Esophagus (tissue), 2 donors: ENCODE results near the gene CACNA2D1. TPM values are rescaled to one million over a fixed set of nuclear protein-coding genes. Genes with fewer than 3 reads are reported as not detected.

ENCODE experiments used
- H3K27ac ChIP-seq, 2 donors: one replicate each; pipeline ENCODE4 v1.5.1; 2013; ENCODE audit warnings: low read depth in 2 of 2, mild to moderate bottlenecking in 2 of 2, inconsistent platforms in 1 of 2, low read length in 1 of 2, moderate library complexity in 1 of 2
- H3K27me3 ChIP-seq, 2 donors: one replicate each; pipeline ENCODE4 v1.6.1; 2013; ENCODE audit warnings: low read length in 2 of 2, control low read depth in 1 of 2, mild to moderate bottlenecking in 1 of 2; ENCODE audit not compliant: insufficient read depth in 2 of 2, control insufficient read depth in 1 of 2
- H3K36me3 ChIP-seq, 2 donors: one replicate each; pipeline ENCODE4 v1.6.1; 2013; ENCODE audit warnings: low read length in 1 of 2; ENCODE audit not compliant: control insufficient read depth in 2 of 2, insufficient read depth in 2 of 2
- H3K4me1 ChIP-seq, 2 donors: one replicate each; pipeline ENCODE4 v1.6.1; 2013; ENCODE audit warnings: low read length in 1 of 2; ENCODE audit not compliant: control insufficient read depth in 2 of 2, insufficient read depth in 2 of 2
- H3K4me3 ChIP-seq, 2 donors: one replicate each; pipeline ENCODE4 v1.5.1; 2013; ENCODE audit warnings: low read length in 2 of 2, mild to moderate bottlenecking in 2 of 2, low read depth in 1 of 2, moderate library complexity in 1 of 2
- H3K9me3 ChIP-seq, 2 donors: one replicate each; pipeline ENCODE4 v1.6.1; 2013; ENCODE audit warnings: mild to moderate bottlenecking in 2 of 2, low read depth in 1 of 2, low read length in 1 of 2, moderate library complexity in 1 of 2; ENCODE audit not compliant: control insufficient read depth in 2 of 2, insufficient read depth in 1 of 2
- WGBS, 2 donors: extraction: QIAGEN DNeasy Blood & Tissue Kit; methylation state at CpG; one replicate each; pipeline ENCODE4 v1.1.7; 2013; 5-methylcytosine and 5-hydroxymethylcytosine counted together
- polyA plus RNA-seq, 2 donors: library from polyadenylated mRNA; stranded (reverse); fragments of 200-250 nt; gene quantifications; one replicate each; pipeline ENCODE4 v1.2.3, GENCODE V29; 2013
- donor health status: healthy with polysubstance abuse.
- donor health status: Bipolar disorder and iron deficiency.

The CACNA2D1 gene
- polyA plus RNA-seq, 2 donors: 0.90 to 1.3 TPM

DNA sequence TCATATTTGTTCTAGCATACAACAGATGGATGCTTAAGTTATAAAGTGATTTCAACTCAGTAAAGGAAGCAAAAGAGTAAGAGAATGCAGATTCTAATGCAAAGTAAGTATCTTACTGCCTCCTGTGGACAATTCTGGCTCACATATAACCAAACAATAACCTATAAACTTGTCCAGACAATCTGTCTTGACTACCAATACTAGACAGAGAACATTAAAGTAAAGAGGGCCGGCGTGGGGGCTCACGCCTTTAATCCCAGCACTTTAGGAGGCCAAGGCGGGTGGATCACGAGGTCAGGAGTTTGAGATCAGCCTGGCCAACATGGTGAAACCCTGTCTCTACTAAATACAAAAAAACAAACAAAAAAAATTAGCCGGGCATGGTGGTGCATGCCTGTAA lies 329.3 kb downstream of the CACNA2D1 start:
- no peaks in the 10 kb centered on the region for H3K36me3 ChIP-seq
- no peaks in the 10 kb centered on the region for H3K27me3 ChIP-seq
- WGBS, 2 donors: 90 to 92% methylated on average over 6 of the region's 6 CpGs
- H3K27ac ChIP-seq: no peak overlapping the region
- no peaks in the 10 kb centered on the region for H3K4me1 ChIP-seq
- no peaks in the 10 kb centered on the region for H3K9me3 ChIP-seq
- no peak overlapping the region for H3K4me3 ChIP-seq

DNA sequence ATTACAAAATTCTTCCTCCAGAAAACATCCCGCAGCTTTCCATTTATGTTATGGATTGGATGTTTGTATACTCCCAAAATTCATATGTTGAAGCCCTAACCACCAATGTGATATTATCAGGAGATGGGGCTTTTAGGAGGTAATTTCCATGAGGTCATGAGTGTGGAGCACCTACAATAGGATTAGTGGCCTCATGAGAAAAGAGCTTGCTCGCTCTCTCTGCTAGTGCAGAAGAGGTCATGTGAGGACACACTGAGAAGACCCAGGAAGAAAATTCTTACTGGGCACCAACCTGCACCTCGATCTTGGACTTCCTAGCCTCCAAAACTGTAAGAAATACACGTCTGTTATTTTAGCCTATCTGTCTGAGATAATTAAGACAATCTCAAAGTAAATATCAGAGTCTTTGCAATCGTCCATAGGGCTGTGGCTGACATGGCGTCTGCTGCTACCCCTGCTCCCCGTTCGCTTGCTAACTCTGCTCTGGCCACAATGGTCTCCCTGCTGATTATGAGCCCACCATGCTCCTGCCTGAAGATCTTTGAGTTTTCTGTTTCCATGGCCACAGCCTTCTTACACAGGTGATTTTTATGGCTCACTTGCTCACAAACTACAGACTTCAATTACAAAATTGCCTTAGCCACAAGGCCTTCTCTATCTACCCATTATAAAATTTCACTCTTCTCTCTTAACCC lies 333.3 kb downstream of the CACNA2D1 start:
- no peak overlapping the region for H3K4me3 ChIP-seq
- no peaks in the 10 kb centered on the region for H3K4me1 ChIP-seq
- H3K27ac ChIP-seq: no peak overlapping the region
- no peaks in the 10 kb centered on the region for H3K27me3 ChIP-seq
- no peaks in the 10 kb centered on the region for H3K36me3 ChIP-seq
- H3K9me3 ChIP-seq: no peaks in the 10 kb centered on the region
- 85 to 88% methylated on average over 8 of the region's 8 CpGs for WGBS, 2 donors

DNA sequence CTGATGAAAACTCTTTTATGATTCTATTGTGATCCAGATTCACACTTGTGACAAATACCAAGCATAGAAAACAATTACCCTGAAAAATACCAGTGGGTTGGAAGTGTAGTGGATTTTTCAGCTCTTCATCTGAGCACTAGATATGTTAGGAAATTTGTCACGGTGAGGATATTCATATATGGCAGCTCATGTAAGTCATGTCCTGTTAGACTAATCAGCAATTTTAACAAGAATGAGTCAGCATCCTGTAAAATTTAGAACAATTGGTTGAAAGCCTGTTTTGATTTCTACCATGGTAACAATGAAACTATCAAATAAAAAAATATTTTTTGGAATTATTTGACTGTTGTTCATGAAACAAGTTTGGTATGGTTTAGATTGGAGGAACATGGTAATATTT lies 334.3 kb downstream of the CACNA2D1 start:
- WGBS, 2 donors: 47 to 48% methylated on average over 1 of the region's 1 CpG
- no peaks in the 10 kb centered on the region for H3K36me3 ChIP-seq

DNA sequence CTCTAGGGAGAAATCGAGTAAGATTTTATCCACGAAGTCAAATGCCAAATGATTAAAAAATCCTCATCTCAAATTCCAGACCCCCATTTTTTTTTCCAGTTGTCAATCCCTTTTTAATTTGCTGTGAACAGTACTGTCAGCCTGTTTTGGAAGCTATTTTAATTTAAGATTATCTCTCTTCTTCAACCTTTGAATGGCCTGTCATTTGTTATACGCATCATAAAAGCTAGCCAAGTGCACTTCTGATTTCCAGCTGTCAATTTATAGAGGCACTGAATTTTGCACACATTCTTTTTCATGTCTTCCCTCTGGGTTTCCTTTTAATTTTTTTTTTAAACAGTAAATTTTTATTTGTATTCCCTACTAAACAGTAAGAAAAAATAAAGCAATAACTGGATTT lies 337.4 kb downstream of the CACNA2D1 start:
- Histone ChIP-seq H3K9me3 (no peaks in the 10 kb centered on the region), H3K4me1 (no peaks in the 10 kb centered on the region), H3K36me3 (no peaks in the 10 kb centered on the region), H3K4me3 (no peak overlapping the region), H3K27ac (no peak overlapping the region), H3K27me3 (no peaks in the 10 kb centered on the region)
- WGBS, 2 donors: 75 to 78% methylated on average over 3 of the region's 3 CpGs

More for the DNA sequence above, 334.3 kb downstream of the CACNA2D1 start:
- Histone ChIP-seq H3K4me3 (no peak overlapping the region), H3K4me1 (no peaks in the 10 kb centered on the region), H3K27me3 (no peaks in the 10 kb centered on the region), H3K9me3 (no peaks in the 10 kb centered on the region), H3K27ac (no peak overlapping the region)

DNA sequence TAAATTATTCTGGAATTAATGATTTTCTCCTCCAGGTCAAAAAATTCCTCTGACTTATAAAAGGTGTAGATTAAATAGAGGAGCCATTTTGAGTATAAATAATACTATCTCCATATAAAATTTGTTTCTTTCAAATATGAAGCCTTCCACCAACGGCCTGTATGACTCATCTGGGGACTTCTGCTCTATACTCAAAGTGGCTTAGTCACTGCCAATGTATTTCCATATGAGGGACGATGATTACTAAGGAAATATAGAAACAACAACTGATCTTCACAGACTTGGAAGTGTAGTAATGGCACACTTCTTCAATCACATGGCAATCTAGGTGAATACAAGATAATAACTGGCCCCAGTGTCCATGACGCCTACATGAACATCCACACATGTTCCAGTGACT lies 338.1 kb downstream of the CACNA2D1 start:
- 58 to 65% methylated on average over 3 of the region's 3 CpGs for WGBS, 2 donors
- Histone ChIP-seq H3K27ac (no peak overlapping the region), H3K4me3 (no peak overlapping the region), H3K4me1 (no peaks in the 10 kb centered on the region), H3K36me3 (no peaks in the 10 kb centered on the region), H3K9me3 (no peaks in the 10 kb centered on the region), H3K27me3 (no peaks in the 10 kb centered on the region)

DNA sequence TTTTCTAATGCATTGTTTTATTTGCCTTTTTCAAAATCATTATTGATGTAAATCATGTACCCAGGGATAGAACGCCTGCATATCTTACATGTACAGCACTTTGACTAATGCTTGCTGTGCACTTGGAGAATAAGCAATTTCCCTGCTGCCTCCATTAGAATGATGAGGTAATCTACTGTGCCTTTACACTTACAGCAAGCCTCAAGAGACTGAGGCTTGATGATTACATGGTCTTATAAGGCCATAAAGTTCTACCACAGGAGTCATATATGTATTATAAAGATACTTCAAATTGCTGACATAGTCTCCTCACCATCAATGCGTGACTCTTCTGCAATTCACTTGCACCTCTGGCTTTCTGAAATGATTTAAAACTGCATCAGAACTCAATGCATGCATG lies 345.2 kb downstream of the CACNA2D1 start:
- H3K27ac ChIP-seq: no peak overlapping the region
- H3K4me1 ChIP-seq: no peaks in the 10 kb centered on the region
- WGBS, 2 donors: 87 to 94% methylated on average over 2 of the region's 2 CpGs
- no peaks in the 10 kb centered on the region for H3K27me3 ChIP-seq
- no peak overlapping the region for H3K4me3 ChIP-seq
- no peaks in the 10 kb centered on the region for H3K36me3 ChIP-seq
- H3K9me3 ChIP-seq: no peaks in the 10 kb centered on the region

DNA sequence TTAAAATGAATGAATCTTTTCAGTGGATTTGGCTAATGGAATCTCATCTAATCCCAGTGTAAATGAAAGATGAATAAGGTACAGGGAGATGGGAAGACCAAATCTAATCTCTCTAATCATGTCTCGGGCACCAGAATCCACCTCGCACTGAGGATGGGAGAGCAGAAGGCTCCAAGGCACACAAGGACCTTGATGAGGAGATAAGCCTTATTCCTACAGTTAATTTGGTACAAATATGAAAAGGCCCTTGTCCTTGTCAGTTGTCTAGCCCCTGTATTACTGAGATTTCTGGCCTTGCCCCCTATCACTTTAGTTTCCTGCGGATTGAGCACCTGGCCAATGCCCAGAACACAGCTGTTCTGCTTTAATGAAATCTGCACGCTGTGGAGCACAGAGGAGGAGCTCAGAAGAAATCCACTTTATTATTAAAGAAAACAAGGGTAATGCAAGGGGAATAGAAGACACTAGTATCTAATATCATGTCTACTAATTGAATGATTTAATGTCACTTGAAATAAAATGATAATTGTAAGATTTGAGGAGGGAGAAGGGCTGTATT lies 352.4 kb downstream of the CACNA2D1 start:
- H3K36me3 ChIP-seq: no peaks in the 10 kb centered on the region
- no peak overlapping the region for H3K27ac ChIP-seq
- no peaks in the 10 kb centered on the region for H3K4me1 ChIP-seq
- no peaks in the 10 kb centered on the region for H3K27me3 ChIP-seq
- no peaks in the 10 kb centered on the region for H3K9me3 ChIP-seq
- H3K4me3 ChIP-seq: no peak overlapping the region
- 75 to 85% methylated on average over 4 of the region's 4 CpGs for WGBS, 2 donors

DNA sequence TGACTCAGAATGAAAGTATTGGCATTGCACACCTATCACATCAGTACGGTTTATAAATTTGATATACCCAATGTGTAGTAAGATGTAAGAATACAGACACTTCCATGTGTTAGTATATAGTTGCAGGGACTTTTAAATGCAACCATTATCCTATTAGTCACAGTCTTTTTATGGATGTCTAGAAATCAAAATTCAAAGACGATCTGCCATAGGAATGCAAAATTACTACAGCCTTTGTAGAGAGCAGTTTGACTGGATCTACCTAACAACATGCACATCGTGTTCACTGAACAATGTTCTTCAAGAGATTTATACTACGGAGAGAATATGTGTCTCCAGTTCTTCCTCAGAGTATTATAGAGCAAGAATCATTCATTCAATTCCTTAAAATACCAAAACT lies 356.5 kb downstream of the CACNA2D1 start:
- WGBS, 2 donors: 85 to 90% methylated on average over 4 of the region's 4 CpGs
- no peaks in the 10 kb centered on the region for H3K27me3 ChIP-seq
- H3K27ac ChIP-seq: no peak overlapping the region
- H3K9me3 ChIP-seq: no peaks in the 10 kb centered on the region
- no peaks in the 10 kb centered on the region for H3K4me1 ChIP-seq
- no peaks in the 10 kb centered on the region for H3K36me3 ChIP-seq
- H3K4me3 ChIP-seq: no peak overlapping the region

DNA sequence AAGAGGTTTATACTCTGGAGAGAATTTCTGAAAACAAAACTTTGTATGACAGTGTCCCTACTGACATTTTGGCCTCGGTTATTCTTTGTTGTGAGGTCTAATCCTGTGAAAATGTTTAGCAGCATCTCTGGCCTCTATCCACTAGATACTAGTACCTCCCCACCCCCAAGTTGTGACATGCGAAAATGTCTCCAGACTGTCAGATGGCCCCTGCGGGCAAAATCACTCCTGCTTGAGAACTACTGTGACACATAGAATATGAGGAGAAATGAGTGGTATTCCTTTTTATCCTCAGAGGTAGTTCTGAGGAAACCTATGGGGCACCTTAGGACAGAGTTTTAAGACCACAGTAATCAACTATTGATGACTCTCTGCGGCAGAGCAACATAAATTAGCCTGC lies 358.5 kb downstream of the CACNA2D1 start:
- Histone ChIP-seq H3K36me3 (peaks cover 0 to 3% of the 10 kb centered on the region in 2 donors), H3K9me3 (no peaks in the 10 kb centered on the region)
- 85 to 88% methylated on average over 4 of the region's 4 CpGs for WGBS, 2 donors

DNA sequence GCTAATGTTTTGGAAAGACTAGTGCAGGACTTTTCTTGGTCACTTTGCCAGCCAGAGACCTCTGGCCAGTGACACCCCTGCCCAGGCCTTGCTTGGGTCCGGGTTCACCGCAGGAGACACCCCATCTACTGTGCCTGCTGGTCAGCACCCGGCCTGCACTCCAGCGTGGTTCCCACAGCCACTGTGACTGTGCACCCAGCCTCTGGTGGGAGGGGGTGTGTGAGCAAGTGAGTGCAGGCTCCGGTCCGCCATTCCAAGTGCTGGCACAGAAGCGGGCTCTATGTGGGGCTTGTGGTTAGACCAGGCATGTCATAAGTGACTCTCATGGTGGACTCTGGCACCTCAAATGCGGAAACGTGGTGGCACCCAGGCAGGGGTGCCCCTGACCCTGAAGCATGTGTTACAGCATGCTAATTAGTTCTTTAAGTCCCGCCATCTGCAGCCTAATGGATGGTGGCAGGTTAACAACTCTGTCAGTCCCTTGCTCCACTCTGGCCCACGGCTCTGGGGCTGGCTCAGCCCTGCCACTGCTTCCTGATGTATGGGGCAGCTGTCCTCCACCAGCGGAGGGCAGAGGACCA lies 361.8 kb downstream of the CACNA2D1 start:
- Histone ChIP-seq H3K9me3 (no peaks in the 10 kb centered on the region), H3K4me1 (no peaks in the 10 kb centered on the region), H3K36me3 (peaks cover 0 to 3% of the 10 kb centered on the region in 2 donors), H3K4me3 (no peak overlapping the region), H3K27me3 (no peaks in the 10 kb centered on the region), H3K27ac (no peak overlapping the region)
- 80 to 92% methylated on average over 12 of the region's 12 CpGs for WGBS, 2 donors

More for the DNA sequence above, 358.5 kb downstream of the CACNA2D1 start:
- no peak overlapping the region for H3K27ac ChIP-seq
- H3K27me3 ChIP-seq: no peaks in the 10 kb centered on the region
- H3K4me1 ChIP-seq: no peaks in the 10 kb centered on the region
- H3K4me3 ChIP-seq: no peak overlapping the region
